ENCODE data around the gene TOP3B.

TOP3B gene

DNA sequence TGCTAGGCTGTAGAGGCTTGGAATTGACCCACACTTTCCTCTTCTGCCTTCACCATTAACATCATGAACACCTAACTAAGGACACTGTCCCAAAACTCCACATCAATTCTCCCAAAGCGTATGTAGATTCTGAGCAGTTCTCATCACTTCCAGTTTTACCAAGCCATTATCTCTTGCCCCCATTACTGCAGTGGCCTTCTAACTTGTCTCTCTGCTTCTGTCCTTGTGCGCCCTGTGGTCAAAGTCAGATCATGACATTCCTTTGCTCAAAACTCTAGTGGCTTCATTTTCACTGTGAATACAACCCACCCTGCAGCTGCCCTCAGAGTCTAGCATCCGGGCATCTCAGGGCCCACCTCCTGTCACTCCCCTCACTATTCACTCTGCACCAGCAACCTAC lies 13.1 kb upstream of the TOP3B start:
- TF ChIP-seq, protein P1, sequence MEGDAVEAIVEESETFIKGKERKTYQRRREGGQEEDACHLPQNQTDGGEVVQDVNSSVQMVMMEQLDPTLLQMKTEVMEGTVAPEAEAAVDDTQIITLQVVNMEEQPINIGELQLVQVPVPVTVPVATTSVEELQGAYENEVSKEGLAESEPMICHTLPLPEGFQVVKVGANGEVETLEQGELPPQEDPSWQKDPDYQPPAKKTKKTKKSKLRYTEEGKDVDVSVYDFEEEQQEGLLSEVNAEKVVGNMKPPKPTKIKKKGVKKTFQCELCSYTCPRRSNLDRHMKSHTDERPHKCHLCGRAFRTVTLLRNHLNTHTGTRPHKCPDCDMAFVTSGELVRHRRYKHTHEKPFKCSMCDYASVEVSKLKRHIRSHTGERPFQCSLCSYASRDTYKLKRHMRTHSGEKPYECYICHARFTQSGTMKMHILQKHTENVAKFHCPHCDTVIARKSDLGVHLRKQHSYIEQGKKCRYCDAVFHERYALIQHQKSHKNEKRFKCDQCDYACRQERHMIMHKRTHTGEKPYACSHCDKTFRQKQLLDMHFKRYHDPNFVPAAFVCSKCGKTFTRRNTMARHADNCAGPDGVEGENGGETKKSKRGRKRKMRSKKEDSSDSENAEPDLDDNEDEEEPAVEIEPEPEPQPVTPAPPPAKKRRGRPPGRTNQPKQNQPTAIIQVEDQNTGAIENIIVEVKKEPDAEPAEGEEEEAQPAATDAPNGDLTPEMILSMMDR (IDR thresholded peaks at IDR 0.05), result no peak

- TF ChIP-seq, protein P1 (IDR thresholded peaks at IDR 0.05), result no peak
These were observed 12.4 kb upstream of the TOP3B start for GRCh38 chr22:21994881-21995444.

DNA sequence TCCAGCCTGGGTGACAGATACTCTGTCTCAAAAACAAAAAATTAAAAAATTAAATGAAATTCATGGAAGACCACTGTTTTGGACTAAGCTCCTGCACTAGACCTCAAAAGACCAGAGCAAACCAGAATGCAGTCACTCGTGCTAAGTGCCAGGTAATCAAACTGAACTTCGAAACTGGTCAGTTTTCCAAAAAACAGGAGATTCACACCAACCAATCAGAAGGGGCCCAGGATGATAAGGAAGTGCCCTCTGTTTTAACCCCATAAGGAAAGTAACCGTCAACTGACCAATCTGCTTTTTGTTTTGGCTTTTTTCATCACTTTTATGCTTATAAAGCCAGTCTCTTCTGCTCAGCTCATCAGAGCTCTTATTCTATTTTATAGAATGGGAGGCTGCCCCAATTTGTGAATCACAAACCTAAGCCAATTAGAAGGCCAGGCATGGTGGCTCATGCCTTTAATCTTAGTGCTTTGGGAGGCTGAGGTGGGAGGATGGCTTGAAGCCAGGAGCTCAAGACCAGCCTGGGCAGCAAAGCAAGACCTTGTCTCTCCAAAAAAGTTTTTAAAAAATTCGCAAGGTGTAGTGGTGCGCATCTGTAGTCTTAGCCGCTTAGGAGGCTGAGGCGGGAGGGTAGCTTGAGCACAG lies 10.1 kb upstream of the TOP3B start:
- TF ChIP-seq, protein P1 (IDR thresholded peaks at IDR 0.05), result no peak

- TF ChIP-seq, protein P1 (IDR thresholded peaks at IDR 0.05), result no peak
These were observed 9.2 kb upstream of the TOP3B start for GRCh38 chr22:21991774-21992173.

DNA sequence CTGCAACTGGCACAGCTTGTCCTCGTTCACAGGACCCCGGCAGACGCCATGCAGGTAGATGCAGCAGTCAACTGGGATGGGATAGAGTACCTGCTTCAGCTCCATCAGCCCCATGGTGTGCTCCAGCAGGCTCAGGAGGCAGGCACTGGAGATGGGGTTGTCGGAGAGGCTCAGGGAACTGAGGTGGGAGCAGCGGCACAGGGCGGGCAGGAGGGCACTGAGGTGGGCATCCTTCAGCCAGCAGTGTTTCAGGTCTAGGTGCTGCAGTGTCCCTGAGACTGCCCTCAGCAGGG lies 8.7 kb upstream of the TOP3B start:
- TF ChIP-seq, protein P1 (IDR thresholded peaks at IDR 0.05), result no peak

GRCh38 chr22:21990445-21991303 lies 8.1 kb upstream of the TOP3B start:
- TF ChIP-seq, protein P1 (IDR thresholded peaks at IDR 0.05), result no peak

- TF ChIP-seq, protein P1 (IDR thresholded peaks at IDR 0.05), result no peak
These were observed 6.5 kb upstream of the TOP3B start for GRCh38 chr22:21989049-21989448.
